Non-pigmented ciliary epithelial cell (primary cell): ENCODE data around the gene PPP2R5A.

Experiments used
- DNase-seq: peaks from one replicate; pipeline ENCODE4 v3.0.0-alpha.2; 2010; ENCODE audit warnings: low read depth

PPP2R5A gene

GRCh38 chr1:212284744-212285684, at the start of gene PPP2R5A:
Gene PPP2R5A (plus strand): TSS chr1:212285410. CDS start chr1:212286111, 701 bp downstream.
- peak; percentile 96 for DNase-seq

GRCh38 chr1:212235857-212236256, 49.4 kb upstream of the PPP2R5A start:
- no peak for DNase-seq

DNA sequence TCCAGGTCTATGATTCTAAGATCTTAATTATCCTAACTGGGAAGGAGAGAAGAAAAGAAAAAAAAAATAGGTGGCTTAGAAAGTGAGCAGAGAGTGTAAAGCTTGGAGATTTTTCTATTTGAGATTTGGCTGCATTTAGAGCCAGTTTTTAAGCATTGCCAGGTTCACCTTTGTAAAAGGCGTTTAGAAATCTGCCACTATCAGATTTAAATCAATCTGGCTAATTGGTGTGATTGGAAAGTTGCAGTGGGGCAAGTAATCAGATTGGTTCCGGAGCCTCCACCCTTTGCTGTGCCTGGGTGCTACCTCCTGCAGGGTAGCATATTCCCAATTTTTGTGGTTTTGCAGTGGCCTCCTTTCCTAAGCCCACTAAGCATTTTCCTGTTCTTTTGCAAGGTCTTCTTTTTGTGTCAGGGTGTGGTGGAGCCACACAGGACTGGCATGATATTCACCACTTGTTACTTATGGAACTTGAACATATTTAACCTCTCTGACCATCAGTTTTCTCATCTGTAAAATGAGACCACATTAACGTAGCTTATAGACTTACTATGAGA, 48.5 kb upstream of the PPP2R5A start:
- no peak for DNase-seq

DNA sequence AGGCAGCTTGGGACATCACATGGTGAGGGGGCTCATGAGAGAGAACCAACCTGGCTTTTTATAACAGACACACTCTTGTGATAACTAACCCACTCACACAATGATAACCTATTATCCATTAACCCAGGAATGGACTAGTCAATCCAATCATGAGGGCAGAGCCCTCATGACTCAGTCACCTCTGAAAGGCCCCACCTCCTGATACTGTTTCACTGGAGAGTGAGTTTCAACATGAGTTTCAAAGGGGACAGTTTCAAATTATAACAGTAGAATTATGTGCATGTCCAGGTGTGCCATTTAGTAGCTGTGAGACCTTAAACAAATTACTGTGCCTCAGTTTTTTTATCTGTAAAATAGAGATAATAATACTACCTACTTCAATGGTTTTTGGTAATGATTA, 47.6 kb upstream of the PPP2R5A start:
- DNase-seq: no peak

DNA sequence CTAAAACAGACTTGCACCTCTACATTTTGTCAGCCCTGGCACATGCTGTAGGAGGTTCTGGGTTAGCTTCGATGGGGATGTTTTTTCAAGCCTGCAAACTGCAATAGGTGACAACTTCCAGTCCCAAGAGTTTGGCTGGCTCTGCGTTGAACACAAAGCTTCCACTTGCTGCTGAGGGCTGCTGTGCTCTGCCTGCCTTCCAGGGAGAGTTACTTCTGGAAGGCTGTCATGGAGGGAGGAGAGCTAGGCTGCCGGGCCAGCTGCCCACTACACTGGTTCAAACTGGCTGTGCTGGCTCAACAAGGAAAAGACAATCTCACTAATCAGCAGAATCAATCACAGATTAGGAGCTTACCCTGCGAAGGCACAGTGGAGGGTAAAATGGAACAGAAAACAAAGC, 46.7 kb upstream of the PPP2R5A start:
- DNase-seq: no peak

DNA sequence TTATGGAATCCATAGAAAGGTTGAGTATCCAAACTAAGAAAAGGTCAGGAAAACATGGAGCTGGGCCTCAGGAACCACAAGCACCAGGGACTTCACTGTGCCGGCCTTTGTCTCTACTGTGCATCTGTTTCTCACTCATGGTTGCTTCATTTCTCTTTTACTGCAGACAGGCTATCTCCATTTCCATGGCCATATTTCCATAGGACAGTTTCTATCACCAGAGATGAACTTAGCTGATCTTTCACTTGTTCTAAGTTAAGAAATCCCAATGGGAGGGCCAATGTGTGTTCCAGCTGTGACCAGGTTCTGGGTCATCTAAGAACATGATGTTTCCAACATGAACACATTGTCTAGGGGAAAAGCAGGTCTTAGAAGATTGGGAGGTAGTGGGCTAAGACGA, 43.7 kb upstream of the PPP2R5A start:
- DNase-seq: no peak

DNA sequence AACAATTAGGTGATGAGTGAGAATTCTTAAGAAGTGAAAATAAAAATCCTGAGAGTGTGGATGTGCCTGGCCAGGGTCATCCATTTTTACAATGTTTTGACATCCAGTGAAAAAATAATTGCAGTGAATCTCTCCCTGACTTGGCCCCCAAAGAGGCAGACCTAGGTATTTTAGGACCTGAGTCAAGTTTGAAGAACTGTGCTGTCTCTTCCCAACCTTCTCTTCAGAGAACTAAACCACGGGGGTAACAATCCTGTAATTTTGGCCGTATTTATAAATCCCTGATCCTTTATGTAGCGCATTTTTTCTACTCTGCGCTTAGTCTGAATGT, 43.3 kb upstream of the PPP2R5A start:
- no peak for DNase-seq

DNA sequence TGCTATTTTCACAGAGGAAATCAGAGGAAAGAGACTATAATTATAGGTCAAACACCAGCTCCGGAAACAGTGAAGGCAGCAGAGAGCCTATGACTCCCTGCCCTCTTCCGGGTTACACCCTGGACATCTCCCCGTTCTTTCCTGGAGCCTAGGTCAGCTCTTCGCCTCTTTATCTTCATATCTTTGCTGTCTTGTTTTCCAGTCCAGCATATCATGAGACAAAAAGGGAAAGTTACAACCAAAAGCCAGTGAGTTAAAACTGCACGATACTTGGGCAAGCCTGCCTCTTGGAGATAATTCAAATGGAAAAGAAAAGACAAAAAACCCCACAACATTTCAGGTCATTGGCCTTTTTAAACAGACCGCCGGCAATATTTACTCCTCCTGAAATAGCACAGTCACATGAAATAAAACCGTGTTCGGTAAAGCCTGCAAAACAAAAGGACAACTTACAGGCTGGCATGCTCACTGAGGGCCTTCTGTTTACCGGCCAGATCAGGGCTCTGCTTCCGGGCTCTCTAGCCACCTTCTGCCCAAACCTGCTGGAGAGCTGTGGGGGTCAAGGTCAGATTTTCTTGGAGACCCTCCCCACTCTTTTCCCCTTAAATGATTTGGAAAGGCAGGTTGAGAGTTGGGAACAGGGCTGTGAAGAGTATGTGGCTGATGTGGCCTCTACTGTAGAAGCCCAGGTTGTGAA, 42.8 kb upstream of the PPP2R5A start:
- no peak for DNase-seq

- no peak for DNase-seq
Measured at GRCh38 chr1:212242985-212243308, 42.3 kb upstream of the PPP2R5A start.

- DNase-seq: no peak
Measured at GRCh38 chr1:212244441-212244840, 40.8 kb upstream of the PPP2R5A start.

- no peak for DNase-seq
Measured at GRCh38 chr1:212247179-212247721, 38.0 kb upstream of the PPP2R5A start.

DNA sequence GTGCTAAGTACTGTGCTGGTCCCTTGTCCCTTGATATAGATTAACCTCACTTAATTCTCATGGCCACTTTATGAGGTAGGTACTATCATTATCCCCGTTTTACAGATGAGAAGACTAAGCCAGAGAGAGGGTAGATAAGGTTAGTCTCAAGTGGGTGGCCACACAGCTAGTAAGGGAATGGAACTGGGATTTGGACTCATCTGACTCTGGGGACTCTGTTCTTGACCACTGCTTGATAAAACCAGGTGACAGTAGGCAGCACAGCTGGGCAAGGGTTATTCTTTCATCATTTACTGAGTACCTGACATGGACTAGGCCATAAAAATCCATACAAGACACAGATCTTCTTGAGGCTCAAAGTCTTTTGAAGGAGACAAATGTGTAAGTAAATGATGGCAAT, 37.2 kb upstream of the PPP2R5A start:
- no peak for DNase-seq

GRCh38 chr1:212254853-212255363, 30.3 kb upstream of the PPP2R5A start:
- no peak for DNase-seq

DNA sequence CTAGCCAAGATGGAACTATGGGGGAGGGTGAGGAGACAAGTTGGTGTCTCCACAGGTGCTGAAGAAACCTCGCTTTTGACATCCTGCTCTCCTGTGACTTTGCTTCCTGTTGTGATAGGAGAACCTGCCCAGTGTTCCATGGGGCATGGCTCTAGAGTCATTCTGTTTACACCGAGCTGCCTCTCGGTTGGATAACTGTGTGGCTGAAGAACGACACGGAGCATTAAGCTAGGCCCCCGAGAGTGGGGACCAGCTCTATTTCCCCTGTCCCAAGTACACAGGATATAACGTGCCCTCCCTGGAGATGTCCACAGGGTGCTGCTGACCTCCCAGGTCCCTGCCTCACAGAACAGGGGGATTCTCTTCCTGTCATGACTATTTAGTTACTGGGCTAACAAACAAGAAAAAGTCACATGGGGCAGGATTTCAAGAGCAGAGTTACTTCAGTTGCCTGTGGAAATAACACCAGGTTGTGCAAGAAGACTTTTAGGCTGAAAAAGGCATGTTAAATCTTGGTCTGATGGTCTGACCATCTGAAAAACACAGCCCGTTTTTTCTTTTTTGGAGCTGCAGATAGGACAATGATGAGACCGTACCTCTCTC, 29.4 kb upstream of the PPP2R5A start:
- DNase-seq: no peak

GRCh38 chr1:212256369-212256768, 28.8 kb upstream of the PPP2R5A start:
- no peak for DNase-seq

- no peak for DNase-seq
Measured at GRCh38 chr1:212257157-212257556, 28.1 kb upstream of the PPP2R5A start.

DNA sequence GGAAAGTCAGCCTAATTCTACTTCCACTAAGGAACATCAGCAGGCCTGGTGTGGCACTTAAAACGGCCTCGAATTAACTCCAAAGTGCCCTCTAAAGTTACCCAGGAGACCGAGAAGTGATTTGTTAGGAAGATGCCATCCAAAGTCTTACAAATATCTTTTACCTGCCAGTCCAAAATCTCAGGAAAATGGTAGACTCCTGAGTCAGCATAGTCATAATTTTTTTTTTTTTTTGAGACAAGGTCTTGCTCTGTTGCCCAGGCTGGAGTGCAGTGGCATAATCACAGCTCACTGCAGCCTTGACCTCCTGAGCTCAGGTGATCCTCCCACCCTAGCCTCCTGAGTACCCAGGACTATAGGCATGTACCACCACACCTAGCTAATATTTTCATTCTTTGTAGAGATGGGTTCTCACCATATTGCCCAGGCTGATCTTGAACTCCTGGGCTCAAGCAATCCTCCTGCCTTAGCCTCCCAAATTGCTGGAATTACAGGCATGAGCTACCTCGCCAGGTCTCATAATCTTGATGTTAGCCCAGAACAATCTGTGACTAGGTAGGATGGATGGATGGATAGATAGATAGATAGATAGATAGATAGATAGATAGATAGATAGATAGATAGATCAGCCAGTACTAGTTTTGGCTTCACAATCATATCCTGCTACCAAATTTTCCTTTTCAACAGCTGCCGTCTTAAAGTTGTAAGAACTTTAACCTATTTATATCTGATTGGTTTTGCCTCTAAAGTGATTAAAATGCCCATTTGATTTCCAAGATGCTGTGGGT, 25.3 kb upstream of the PPP2R5A start:
- DNase-seq: no peak

- DNase-seq: no peak
Measured at GRCh38 chr1:212260557-212261355, 24.5 kb upstream of the PPP2R5A start.

DNA sequence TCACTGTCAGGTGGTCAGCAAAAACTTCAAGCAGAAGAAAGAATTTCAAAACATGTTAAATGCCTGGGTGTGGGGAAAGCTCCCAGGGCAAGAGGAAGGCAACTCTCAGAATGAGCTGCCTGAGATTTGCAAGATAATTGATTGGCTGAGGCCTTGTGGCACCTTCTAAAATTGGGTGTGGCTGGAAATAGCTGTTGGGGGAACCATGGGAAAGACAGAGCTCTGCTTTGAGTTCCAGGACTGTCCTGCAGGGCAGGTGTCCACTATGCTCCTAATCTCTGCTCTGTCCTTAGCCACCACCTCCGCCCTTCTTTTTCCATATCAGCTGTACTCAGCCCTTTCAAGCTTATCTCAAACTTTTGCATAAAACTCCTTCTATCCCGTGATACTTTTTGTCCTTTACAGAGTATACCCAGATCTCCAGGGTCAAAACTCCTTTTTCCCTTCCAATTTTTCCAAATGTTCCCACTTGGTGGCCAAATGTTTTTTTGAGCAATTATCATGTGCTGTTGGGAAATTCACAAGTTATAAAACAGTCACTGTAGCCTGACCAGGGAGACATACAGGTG, 23.8 kb upstream of the PPP2R5A start:
- no peak for DNase-seq

DNA sequence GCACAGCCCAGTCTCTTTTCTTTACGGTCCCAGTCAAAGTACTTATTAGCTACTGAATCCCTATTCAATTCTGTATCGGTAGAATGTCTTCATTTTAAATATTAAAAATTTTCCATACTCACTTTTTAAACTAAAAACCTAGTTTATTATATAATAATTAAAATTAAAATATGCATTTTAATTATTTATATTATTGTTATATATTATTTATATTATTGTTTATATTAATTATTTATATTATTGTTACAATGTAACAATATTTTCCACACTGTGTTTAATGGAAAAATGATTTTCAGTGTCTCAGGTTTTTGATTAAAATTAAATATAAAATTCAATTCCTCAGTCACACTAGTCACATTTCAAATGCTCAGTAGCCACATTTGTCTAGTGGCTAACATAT, 18.2 kb upstream of the PPP2R5A start:
- DNase-seq: no peak
